Activated CD8-positive, alpha-beta memory T cell treated with anti-CD3 and anti-CD28 coated beads, Interleukin-2, amount 50 U/mL, for 1 hour (primary cell): ENCODE data around the gene NACAD.

ENCODE experiments used
- DNase-seq: peaks from one replicate; pipeline ENCODE4 v3.0.0-alpha.2; 2020; ENCODE audit errors: extremely low read depth

NACAD gene

DNA sequence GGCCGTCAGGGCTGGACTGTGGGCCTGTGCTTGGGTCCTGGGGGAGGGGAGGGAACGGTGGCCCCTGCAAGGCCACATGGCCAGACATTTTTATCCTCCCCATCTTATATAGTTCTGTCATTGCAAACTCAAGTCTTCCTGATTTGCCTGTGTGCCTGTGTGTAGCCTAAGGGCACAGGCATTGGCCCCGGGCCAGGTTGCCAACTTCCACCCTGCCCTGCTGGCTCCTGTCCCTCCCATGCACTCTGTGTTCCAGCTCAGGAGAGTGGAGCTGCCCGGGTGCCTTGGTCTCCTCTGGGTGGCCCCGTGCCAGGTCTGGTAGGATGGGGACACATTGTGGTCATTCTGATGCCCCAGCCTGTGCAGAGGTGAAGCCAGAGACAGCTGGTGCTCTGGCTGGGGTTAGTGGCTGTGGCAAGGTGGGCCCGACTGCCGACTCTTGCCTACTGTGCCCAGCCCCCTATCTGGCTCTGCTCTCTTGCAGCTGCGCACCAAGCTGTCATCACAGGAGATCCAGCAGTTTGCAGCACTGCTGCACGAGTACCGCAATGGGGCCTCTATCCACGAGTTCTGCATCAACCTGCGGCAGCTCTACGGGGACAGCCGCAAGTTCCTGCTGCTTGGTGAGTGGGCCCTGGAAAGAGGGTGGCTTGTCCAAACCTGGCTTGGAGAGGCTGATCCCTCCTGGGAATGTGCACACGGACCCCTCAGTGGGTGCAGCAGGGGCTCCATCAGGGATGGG is 14.8 kb downstream of the NACAD start:
- no peak for DNase-seq

DNA sequence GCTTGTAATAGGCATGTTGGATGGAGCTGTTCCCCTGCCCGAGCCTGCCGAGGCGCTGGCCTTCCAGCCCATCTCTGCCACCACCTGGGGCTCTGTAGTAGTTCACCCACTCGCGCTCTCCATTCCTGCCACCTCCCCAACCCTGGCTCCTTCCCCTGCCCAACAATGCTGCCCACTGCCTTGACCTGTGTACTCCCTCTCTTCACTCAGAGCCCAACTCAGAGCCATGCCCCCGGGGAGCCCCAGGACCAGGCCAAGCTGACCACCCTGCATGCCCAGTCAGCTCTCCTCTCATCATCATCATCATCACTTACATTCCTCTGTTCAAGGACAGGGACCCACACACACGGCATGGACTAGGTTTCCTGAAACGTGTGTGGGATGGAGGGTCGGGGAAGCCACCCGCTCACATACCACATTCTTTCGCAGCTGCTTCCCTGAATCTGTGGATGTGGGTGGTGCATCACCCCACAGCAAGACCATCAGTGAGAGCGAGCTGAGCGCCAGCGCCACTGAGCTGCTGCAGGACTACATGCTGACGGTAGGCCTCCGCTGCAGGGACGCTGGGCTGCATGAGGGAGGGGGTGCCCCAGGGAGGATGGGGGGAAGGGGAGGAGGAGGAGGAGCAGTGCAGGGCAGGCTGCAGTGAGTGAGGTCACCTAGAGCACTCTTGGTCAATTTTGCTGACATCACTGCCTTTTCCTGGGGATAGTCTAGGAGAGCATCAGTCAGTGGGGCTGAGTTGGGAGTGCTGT is 15.6 kb downstream of the NACAD start:
- DNase-seq, result no peak

GRCh38 chr7:45072131-45073030 is 16.4 kb downstream of the NACAD start:
- DNase-seq, result no peak

DNA sequence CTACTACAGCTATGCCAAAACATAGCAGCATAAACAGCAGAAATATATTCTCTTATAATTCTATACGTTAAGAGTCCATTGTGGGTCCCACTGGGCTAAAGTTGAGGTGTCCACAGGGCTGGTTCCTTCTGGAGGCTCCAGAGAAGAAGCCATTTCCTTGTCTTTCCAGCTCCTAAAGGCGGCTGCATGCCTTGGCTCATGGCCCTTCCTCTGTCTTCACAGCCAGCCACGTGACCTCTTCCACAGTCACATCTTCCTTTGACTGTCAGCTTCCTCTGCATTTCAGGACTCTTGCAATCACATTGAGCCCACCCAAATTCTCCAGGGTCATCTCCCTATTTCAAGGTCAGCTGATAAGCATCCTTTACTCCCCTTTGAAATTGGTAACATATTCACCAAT is 17.2 kb downstream of the NACAD start:
- DNase-seq, result no peak

- DNase-seq, result no peak
Observed at GRCh38 chr7:45070254-45070642, 18.5 kb downstream of the NACAD start.

- DNase-seq, result no peak
Observed at GRCh38 chr7:45069444-45070253, 19.1 kb downstream of the NACAD start.

DNA sequence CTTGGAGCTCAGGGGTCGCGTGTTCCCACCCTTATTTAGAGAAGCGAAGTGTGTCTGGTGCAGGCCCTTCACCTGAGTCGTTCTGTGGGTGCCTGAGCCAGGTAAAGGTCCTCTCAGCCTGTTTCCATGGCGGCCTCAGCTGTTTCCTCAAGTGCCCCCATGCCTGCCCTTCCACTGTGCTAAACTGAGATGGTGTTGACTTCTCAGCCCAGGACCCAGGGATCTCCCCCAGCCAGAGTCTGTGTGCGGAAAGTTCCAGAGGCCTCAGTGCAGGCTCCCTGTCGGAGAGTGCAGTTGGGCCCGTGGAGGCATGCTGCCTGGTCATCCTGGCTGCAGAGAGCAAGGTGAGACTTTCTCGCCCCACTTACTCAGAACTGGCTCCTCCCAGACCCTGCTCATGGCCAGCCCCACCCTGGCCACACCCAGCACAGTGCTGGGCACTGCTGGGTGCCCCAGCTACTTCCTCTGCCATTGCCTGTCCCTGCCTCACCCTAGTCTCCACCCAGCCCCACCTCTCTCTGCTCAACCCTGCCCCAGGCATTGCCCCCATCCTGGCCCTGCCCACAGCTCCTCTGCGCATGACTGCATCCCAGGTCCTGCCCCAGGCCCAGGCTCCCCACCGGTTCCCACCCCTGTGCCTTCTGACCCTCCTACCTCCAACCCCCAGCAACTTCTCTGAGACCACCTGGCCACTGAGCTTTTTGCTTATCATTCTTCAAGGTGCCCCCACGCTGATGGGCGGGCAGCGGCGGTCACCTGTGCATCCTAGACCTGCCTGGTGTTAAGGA is 20.3 kb downstream of the NACAD start:
- no peak for DNase-seq

GRCh38 chr7:45067582-45067981 is 21.2 kb downstream of the NACAD start:
- no peak for DNase-seq

GRCh38 chr7:45066409-45066808 is 22.4 kb downstream of the NACAD start:
- no peak for DNase-seq

DNA sequence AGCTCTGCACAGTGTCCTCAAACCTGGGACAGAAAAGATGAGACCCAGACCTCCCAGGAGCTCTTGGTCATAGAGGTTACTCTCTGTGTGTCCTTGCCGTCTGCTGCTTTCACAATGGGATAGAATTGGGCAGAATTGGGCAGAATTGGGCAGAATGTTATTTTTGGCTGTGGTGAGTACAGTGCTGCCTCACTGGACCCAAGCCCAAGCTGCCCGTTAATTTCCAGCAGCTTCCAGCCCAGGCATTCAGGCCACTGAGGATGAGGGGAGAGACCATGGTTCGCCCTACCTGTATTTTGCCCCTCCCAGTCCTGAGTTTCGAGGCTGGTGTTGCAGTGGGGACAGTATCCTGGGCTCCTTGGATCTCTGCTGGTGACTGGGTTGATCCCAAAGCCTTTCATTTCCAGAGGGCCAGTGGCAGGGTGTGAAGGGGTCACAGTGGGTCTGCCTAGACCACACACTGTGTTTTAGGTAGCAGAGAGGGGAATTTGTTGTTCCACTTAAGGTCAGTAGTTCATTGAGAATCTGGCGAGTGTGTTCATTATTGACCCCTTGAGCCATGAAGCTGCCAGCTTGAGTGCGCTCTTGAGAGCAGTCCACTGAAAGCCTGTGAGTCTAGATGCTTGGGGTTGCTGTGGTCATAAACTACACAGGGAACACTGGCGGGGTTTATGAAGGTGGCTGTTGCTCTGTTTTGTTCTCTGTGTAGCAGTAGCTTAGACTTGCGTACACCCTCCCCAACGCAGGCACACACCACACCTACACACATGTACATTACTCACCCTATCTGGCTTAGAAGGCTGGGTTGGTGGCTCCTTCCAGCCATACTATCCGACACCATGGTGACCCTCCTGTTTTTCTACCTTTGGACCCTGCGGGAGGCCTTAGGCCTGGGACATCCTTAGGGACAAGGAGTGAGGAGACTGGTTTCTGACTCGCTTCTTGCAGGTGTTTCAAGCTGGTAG is 23.5 kb downstream of the NACAD start:
- DNase-seq, result no peak

DNA sequence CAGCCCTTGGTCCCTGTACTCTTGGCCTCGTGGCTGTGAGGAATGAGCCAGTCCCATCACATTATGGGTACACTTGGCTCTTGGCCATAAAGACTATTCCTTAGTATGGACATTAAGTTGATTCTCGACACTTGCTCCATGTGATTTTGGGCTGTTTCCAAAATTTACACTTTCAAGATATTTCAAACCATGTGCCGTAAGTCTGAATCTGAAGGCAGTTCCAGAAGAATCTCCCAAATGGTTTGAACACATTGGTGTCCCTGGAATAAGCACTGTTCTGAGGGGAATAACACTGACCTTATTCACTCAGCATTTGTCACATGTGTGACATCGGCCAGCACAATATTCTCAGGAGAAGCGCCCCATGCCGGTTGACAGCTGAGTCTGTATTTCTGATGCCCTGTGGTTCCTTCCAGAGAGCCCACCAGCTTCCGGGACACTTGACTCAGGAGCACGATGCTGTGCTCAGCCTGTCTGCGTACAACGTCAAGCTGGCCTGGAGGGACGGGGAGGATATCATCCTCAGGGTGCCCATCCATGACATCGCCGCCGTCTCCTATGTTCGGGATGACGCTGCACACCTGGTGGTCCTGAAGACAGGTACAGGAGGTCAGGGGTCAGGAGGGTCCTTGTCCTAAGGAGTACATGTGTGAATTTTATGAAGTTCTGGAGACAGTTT is 24.6 kb downstream of the NACAD start:
- DNase-seq, result no peak

- DNase-seq, result no peak
Observed at GRCh38 chr7:45061806-45062425, 26.9 kb downstream of the NACAD start.

DNA sequence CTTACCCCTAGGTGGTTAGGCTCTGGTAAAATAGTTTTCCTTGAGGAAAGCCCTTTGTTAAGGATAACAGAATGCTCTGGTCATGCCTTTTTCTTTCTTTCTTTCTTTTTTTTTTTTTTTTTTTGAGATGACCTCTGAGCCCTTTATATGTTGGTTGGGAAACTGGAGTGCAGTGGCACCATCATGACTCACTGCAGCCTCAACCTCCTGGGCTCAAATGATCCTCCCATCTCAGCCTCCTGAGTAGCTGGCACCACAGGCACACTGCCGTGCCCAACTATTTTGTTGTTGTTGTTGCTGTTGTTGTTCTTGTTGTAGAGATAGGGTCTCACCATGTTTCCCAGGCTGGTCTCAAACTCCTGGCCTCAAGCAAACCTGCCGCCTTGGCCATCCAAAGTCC is 27.4 kb downstream of the NACAD start:
- DNase-seq, result no peak

- DNase-seq, result no peak
Observed at GRCh38 chr7:45060295-45060694, 28.5 kb downstream of the NACAD start.

DNA sequence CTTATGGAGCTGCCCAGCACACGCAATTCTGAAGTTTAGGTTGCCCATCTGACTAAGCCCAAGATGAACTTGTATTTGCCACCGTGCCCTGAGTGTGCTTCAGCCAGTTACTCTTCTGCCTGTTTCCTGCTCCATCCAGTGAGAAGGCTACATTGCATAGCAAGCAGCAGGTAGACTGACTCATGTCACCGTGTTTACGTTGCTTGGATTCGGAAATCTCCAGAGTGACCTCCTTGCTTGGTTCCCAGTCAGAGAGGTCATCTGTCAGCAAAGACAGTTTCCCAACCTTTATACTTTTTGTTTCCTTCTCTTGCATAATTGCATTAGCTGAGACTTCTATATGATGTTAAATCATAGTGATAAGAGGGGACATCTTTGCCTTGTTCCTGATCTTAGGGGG is 30.9 kb downstream of the NACAD start:
- no peak for DNase-seq

DNA sequence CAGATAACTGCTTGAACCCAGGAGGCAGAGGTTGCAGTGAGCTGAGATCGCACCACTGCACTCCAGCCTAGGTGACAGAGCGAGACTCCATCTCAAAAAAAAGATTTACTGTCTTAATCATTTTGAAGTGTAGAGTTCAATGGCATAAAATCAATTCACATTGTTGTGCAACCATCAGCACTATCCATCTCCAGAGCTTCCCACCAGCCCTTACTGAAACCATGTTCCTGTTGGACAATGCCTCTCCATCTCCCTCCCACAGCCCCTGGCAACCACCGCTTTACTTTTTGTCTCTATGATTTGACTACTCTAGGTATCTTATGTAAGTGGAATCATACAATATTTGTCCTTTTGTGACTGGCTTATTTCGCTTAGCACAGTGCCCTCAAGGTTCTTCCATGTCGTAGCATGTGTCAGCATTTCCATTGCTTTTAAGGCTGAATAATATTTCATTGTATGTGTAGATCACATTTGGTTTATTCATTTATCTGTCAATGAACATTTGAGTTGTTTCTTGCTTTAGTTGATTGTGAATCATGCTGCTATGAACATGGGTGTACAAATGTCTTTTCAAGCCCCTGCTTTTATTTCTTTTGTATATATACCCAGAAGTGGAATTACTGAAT is 33.1 kb downstream of the NACAD start:
- no peak for DNase-seq

GRCh38 chr7:45055016-45055415 is 33.8 kb downstream of the NACAD start:
- no peak for DNase-seq

DNA sequence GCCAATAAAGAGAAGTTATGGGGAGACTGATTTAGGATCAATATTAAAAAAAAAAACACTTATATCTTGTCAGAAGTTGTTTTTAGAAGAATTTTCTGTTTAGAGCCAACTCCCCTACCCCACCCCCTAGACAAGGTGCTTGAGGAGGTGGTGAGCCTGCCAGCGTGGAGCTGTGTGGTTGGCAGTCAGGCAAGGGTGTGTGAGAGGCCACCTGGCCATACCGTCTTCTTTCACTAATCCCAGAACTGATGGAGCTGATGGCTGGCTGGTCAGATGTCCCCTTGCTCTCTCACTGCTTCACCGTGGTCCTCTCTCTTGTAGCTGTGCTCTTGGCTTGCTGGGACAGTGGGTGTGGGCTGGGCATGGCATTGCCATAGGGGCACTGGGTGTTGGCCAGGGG is 34.3 kb downstream of the NACAD start:
- no peak for DNase-seq
